H1 (cell line): ENCODE data around the gene SLC7A8. TPM values are rescaled to one million over a fixed set of nuclear protein-coding genes. Genes with fewer than 3 reads are reported as not detected.

ENCODE experiments used
- CTCF ChIA-PET: fragments of 300-600 bp; sonication (Branson Sonifier 250); formaldehyde crosslinking; loops from one replicate; lab custom pipeline; 2021; ENCODE audit not compliant: partially characterized antibody; lab: Charles Lee
- POLR2A ChIA-PET: fragments of 300-600 bp; sonication (Branson Sonifier 250); formaldehyde crosslinking; loops from one replicate; lab custom pipeline; 2021; ENCODE audit warnings: inconsistent platforms; ENCODE audit not compliant: partially characterized antibody; lab: Charles Lee
- DNase-seq, 2 experiments: peaks; one replicate each; pipeline versions ENCODE4 v3.0.0 to v3.0.0-alpha.2; 2010 to 2022; ENCODE audit warnings: low spot score in 2 of 2, low read depth in 1 of 2, mixed read lengths in 1 of 2
- FAIRE-seq: peaks from 2 replicates; lab custom pipeline; 2011; peaks lifted over from hg19 to GRCh38; lab: Jason Lieb, UNC
- H2AFZ ChIP-seq: 2 replicates; pipeline ENCODE4 v1.8.1; 2012; ENCODE audit warnings: low read length, inconsistent platforms
- H2AK5ac ChIP-seq: 2 replicates; pipeline ENCODE4 v1.6.1; 2013; ENCODE audit warnings: low read depth, low read length
- H2BK120ac ChIP-seq: replicated peaks from 2 replicates; pipeline ENCODE3; 2013; ENCODE audit warnings: low read depth, low read length, inconsistent platforms
- H2BK12ac ChIP-seq: 2 replicates; pipeline ENCODE4 v1.6.1; 2013; ENCODE audit warnings: low read depth, low read length
- H2BK15ac ChIP-seq: 2 replicates; pipeline ENCODE4 v1.6.1; 2013; ENCODE audit warnings: low read length
- H2BK20ac ChIP-seq: 2 replicates; pipeline ENCODE4 v1.6.1; 2013; ENCODE audit warnings: low read length
- H2BK5ac ChIP-seq: 2 replicates; pipeline ENCODE4 v1.6.1; 2013; ENCODE audit warnings: low read depth, low read length
- H3K14ac ChIP-seq: 2 replicates; pipeline ENCODE4 v1.6.1; 2013; ENCODE audit warnings: inconsistent platforms; ENCODE audit not compliant: insufficient read length
- H3K18ac ChIP-seq: 2 replicates; pipeline ENCODE4 v1.6.1; 2013; ENCODE audit warnings: low read length; ENCODE audit errors: extremely low read depth
- H3K23ac ChIP-seq: 2 replicates; pipeline ENCODE4 v1.6.1; 2013; ENCODE audit warnings: inconsistent platforms; ENCODE audit not compliant: insufficient read length
- H3K23me2 ChIP-seq: 2 replicates; pipeline ENCODE4 v1.6.1; 2013; ENCODE audit warnings: low read depth, low read length
- H3K27ac ChIP-seq: 2 replicates; pipeline ENCODE4 v1.6.1; 2011; ENCODE audit warnings: low read depth, low read length, inconsistent platforms
- H3K27me3 ChIP-seq, 4 experiments: replicated peaks in 1 of 4; 1 replicate in 1 of 4; 2 replicates in 3 of 4; pipeline versions ENCODE4 v1.6.1 to v1.8.1; 2011 to 2013; ENCODE audit warnings: low read length in 3 of 4, mild to moderate bottlenecking in 3 of 4, inconsistent platforms in 2 of 4, mixed read lengths in 2 of 4, moderate library complexity in 1 of 4; ENCODE audit not compliant: control insufficient read depth in 3 of 4, insufficient read depth in 3 of 4; ENCODE audit errors: extremely low read depth in 1 of 4
- H3K36me3 ChIP-seq, 4 experiments: 2 replicates each; pipeline versions ENCODE4 v1.6.1 to v1.8.1; 2011 to 2013; ENCODE audit warnings: mild to moderate bottlenecking in 4 of 4, low read length in 3 of 4, moderate library complexity in 2 of 4, control low read depth in 1 of 4, inconsistent platforms in 1 of 4; ENCODE audit not compliant: insufficient read depth in 4 of 4, control insufficient read depth in 2 of 4
- H3K4ac ChIP-seq: replicated peaks from 2 replicates; pipeline ENCODE3; 2013; ENCODE audit warnings: low read length, low read depth, mixed read lengths, inconsistent platforms; ENCODE audit not compliant: insufficient read length
- H3K4me1 ChIP-seq, 4 experiments: replicated peaks in 1 of 4; 1 replicate in 1 of 4; 2 replicates in 3 of 4; pipeline versions ENCODE4 v1.6.1 to v1.8.1; 2011 to 2013; ENCODE audit warnings: low read length in 3 of 4, inconsistent platforms in 2 of 4, mixed read lengths in 1 of 4; ENCODE audit not compliant: insufficient read depth in 4 of 4, control insufficient read depth in 3 of 4
- H3K4me2 ChIP-seq, 2 experiments: 2 replicates each; pipeline versions ENCODE4 v1.6.1 to v1.8.1; 2011 to 2013; ENCODE audit warnings: low read depth in 2 of 2, low read length in 2 of 2, control low read depth in 1 of 2, inconsistent platforms in 1 of 2, mild to moderate bottlenecking in 1 of 2; ENCODE audit not compliant: insufficient read depth in 1 of 2
- H3K4me3 ChIP-seq, 4 experiments: fragments of 200-600, 300-600 bp in 1 of 4; sonication (generic), shearing (Covaris generic), sonication (Bioruptor Twin) in 1 of 4; 2 replicates each; pipeline versions ENCODE4 v1.5.1 to v1.8.1; 2011 to 2016; ENCODE audit warnings: low read length in 4 of 4, low read depth in 3 of 4, control low read depth in 2 of 4, inconsistent platforms in 2 of 4, mild to moderate bottlenecking in 2 of 4, mixed read lengths in 1 of 4, moderate library complexity in 1 of 4; ENCODE audit not compliant: insufficient read depth in 2 of 4; ENCODE audit errors: extremely low read depth in 1 of 4
- H3K56ac ChIP-seq: replicated peaks from 2 replicates; pipeline ENCODE3; 2013; ENCODE audit warnings: low read depth, mild to moderate bottlenecking, mixed read lengths, low read length, inconsistent platforms; ENCODE audit not compliant: insufficient read length
- H3K79me1 ChIP-seq: 2 replicates; pipeline ENCODE4 v1.6.1; 2013; ENCODE audit warnings: low read depth, low read length, control low read depth
- H3K79me2 ChIP-seq, 2 experiments: 2 replicates each; pipeline versions ENCODE4 v1.6.1 to v1.8.1; 2012 to 2013; ENCODE audit warnings: low read length in 2 of 2, mild to moderate bottlenecking in 2 of 2, inconsistent platforms in 1 of 2; ENCODE audit not compliant: insufficient read depth in 2 of 2, control insufficient read depth in 1 of 2
- H3K9ac ChIP-seq, 4 experiments: replicated peaks in 1 of 4; 1 replicate in 1 of 4; 2 replicates in 3 of 4; pipeline versions ENCODE4 v1.6.1 to v1.8.1; 2011 to 2013; ENCODE audit warnings: low read depth in 3 of 4, low read length in 3 of 4, control low read depth in 2 of 4, mild to moderate bottlenecking in 2 of 4, moderate library complexity in 2 of 4, inconsistent platforms in 1 of 4; ENCODE audit errors: extremely low read depth in 1 of 4
- H3K9me3 ChIP-seq, 2 experiments: 2 replicates each; pipeline versions ENCODE4 v1.6.1 to v1.8.1; 2012 to 2013; ENCODE audit warnings: mild to moderate bottlenecking in 2 of 2, moderate library complexity in 2 of 2, control low read depth in 1 of 2, inconsistent platforms in 1 of 2, low read depth in 1 of 2, low read length in 1 of 2, mixed read lengths in 1 of 2; ENCODE audit not compliant: insufficient read depth in 2 of 2
- H4K20me1 ChIP-seq, 2 experiments: replicated peaks in 1 of 2; 2 replicates each; pipeline versions ENCODE3 to v1.8.1; 2011 to 2013; ENCODE audit warnings: inconsistent platforms in 2 of 2, low read length in 2 of 2, mild to moderate bottlenecking in 1 of 2; ENCODE audit not compliant: insufficient read depth in 2 of 2, control insufficient read depth in 1 of 2
- H4K5ac ChIP-seq: 2 replicates; pipeline ENCODE4 v1.6.1; 2013; ENCODE audit warnings: low read length, low read depth, mixed read lengths, inconsistent platforms; ENCODE audit not compliant: insufficient read length
- H4K8ac ChIP-seq: 2 replicates; pipeline ENCODE4 v1.8.0; 2013; ENCODE audit warnings: mild to moderate bottlenecking, moderate library complexity, low read length, inconsistent platforms; ENCODE audit not compliant: insufficient read depth; ENCODE audit errors: extremely low read depth
- H4K91ac ChIP-seq: replicated peaks from 2 replicates; pipeline ENCODE3; 2013; ENCODE audit warnings: low read length, mixed read lengths, inconsistent platforms; ENCODE audit not compliant: insufficient read length
- ATF3 ChIP-seq: IDR thresholded peaks from 2 replicates; pipeline ENCODE4 v1.6.1; 2011; ENCODE audit warnings: low read depth, mild to moderate bottlenecking, low read length; ENCODE audit not compliant: insufficient read depth
- CBX5 ChIP-seq: fragments of 300-800, 300-1000 bp; sonication (generic); IDR thresholded peaks from 2 replicates; pipeline ENCODE4 v1.7.1; 2016; ENCODE audit warnings: antibody characterized with exemption, low read length, low read depth
- JUN ChIP-seq: IDR thresholded peaks from 2 replicates; pipeline ENCODE4 v1.6.1; 2011; ENCODE audit warnings: low read depth, mild to moderate bottlenecking, improper control_type of control experiment, low read length
- POU5F1 ChIP-seq: IDR thresholded peaks from 2 replicates; pipeline ENCODE4 v1.6.1; 2011; ENCODE audit warnings: low read depth, mild to moderate bottlenecking, low read length, moderate library complexity
- SIRT6 ChIP-seq: IDR thresholded peaks from one replicate; pipeline ENCODE4 v1.7.1; 2012; ENCODE audit warnings: low read length, inconsistent platforms
- SP2 ChIP-seq: IDR thresholded peaks from 2 replicates; pipeline ENCODE4 v1.6.1; 2012; ENCODE audit warnings: mild to moderate bottlenecking, low read length, inconsistent platforms
- USF2 ChIP-seq: IDR thresholded peaks from 2 replicates; pipeline ENCODE4 v1.6.1; 2011; ENCODE audit warnings: low read length, improper control_type of control experiment
- WGBS, 2 experiments: shearing (Covaris generic) in 1 of 2; methylation state at CpG; one replicate each; pipeline versions ENCODE4 v1.1.6 to v1.1.7; 2013 to 2015; ENCODE audit warnings: low lambda C conversion rate in 2 of 2, mixed read lengths in 2 of 2, inconsistent platforms in 1 of 2, low coverage in 1 of 2, missing lambda C conversion rate in 1 of 2; ENCODE audit not compliant: insufficient replicate concordance in 2 of 2, insufficient coverage in 1 of 2, insufficient read length in 1 of 2; ENCODE audit errors: extremely low coverage in 1 of 2, missing lambda C conversion rate in 1 of 2; 5-methylcytosine and 5-hydroxymethylcytosine counted together
- polyA plus RNA-seq, 7 experiments: library from polyadenylated mRNA; depleted of rRNA in 3 of 7; stranded (reverse) in 5 of 7; unstranded in 2 of 7; fragments of >200 nt in 5 of 7; fragments of 200-250 nt in 2 of 7; gene quantifications; 1 replicate in 5 of 7; 2 replicates in 1 of 7; 4 replicates in 1 of 7; pipeline versions ENCODE4 v1.2.1 to v1.2.3, GENCODE V29; 2011 to 2013; ENCODE audit warnings: missing spikeins in 2 of 7, mixed read lengths in 2 of 7
- total RNA-seq: library from RNA; stranded (reverse); fragmentation: NEBNext Ultra II Directional; extraction: Animal tissue kit (Norgen Biotek cat#: 25700); gene quantifications from 2 replicates; pipeline ENCODE4 v1.2.1, GENCODE V29; 2021

Gene SLC7A8
- total and polyA plus RNA-seq, 2 of the 8 experiments (the other 6 are each of a cell fraction or from before 2014, with no cell fraction given): 182 to 204 TPM

GRCh38 chr14:23112359-23113178, 70.9 kb downstream of the SLC7A8 start:
- no peak overlapping the region for H2BK12ac ChIP-seq
- H3K9ac ChIP-seq: no peak overlapping the region
- no peak overlapping the region for H4K8ac ChIP-seq
- H3K56ac ChIP-seq: no peak overlapping the region
- no peak overlapping the region for H3K23ac ChIP-seq
- peaks cover 0 to 3% (median 0%) of the 10 kb centered on the region in 4 experiments; a peak in 2 of 7 replicates for H3K27me3 ChIP-seq
- no peak overlapping the region for H4K5ac ChIP-seq
- H3K79me1 ChIP-seq: no peaks in the 10 kb centered on the region
- H3K27ac ChIP-seq: no peak overlapping the region
- peaks cover 3 to 4% of the 10 kb centered on the region in 2 experiments; a peak in 2 of 4 replicates for H3K9me3 ChIP-seq
- no peaks in the 10 kb centered on the region for H4K20me1 ChIP-seq
- CTCF ChIA-PET: interaction anchor here (0.7 to 3.7 kb wide), 21 partner anchors 8 to 268 kb away, joined by 3 to 22 read pairs (median 5); partner anchors contain the start of genes CDH24, CIROP and PABPN1
- H2AFZ ChIP-seq: no peak overlapping the region
- 0 out of 2 replicates have a peak overlapping the region, but pooled peaks have one; percentile 18 for H2BK15ac ChIP-seq
- no peak overlapping the region for H2BK20ac ChIP-seq
- H3K36me3 ChIP-seq: no peaks in the 10 kb centered on the region
- H3K18ac ChIP-seq: no peak overlapping the region
- H4K91ac ChIP-seq: no peak overlapping the region
- 84 to 100% methylated on average over 1 to 12 of the region's 12 CpGs for WGBS, 2 experiments
- no peak overlapping the region; a peak in 1 of 4 replicates for H3K4me2 ChIP-seq
- H2AK5ac ChIP-seq: no peak overlapping the region
- TF ChIP-seq POU5F1: no peak
- no peak for TF ChIP-seq USF2
- TF ChIP-seq SIRT6: no peak
- TF ChIP-seq SP2: no peak
- no peak for TF ChIP-seq JUN
- no peak for TF ChIP-seq CBX5
- TF ChIP-seq ATF3: no peak
- H3K14ac ChIP-seq: no peak overlapping the region
- H2BK5ac ChIP-seq: no peak overlapping the region
- no peaks in the 10 kb centered on the region; the same call in 1 of the 2 replicates for H3K23me2 ChIP-seq
- H3K4me1 ChIP-seq: peaks cover 0 to 14% (median 4%) of the 10 kb centered on the region in 4 experiments; a peak in 6 of 7 replicates
- H3K4me3 ChIP-seq: no peak overlapping the region
- no peak overlapping the region for H2BK120ac ChIP-seq
- H3K4ac ChIP-seq: no peak overlapping the region
- POLR2A ChIA-PET: interaction anchor here (0.8 to 3.1 kb wide), 10 partner anchors 8 to 190 kb away, joined by 3 to 13 read pairs (median 4); partner anchors contain the start of genes ACIN1 and C14orf119
- DNase-seq: no peak
- no peaks in the 10 kb centered on the region for H3K79me2 ChIP-seq
- no peak for FAIRE-seq
